Fibroblast of upper back skin (primary cell): ENCODE results near the gene SCN1B.
"Not testable (repeated sequence)": the region's sequence is repeated elsewhere in the genome, so short reads cannot be mapped to it uniquely, and the experiment has no call there.

Experiments used
- DNase-seq: peaks from one replicate; pipeline ENCODE4 v3.0.0-alpha.2; 2013

The SCN1B gene

GRCh38 chr19:35030257-35031071 is at the start of gene SCN1B:
TSS of gene SCN1B (plus strand) at chr19:35030470. CDS start at chr19:35030821, 351 bp downstream.
- DNase-seq = peak; percentile 64

- no peak for DNase-seq
Measured at GRCh38 chr19:34982275-34982674, 48.0 kb upstream of the SCN1B start.

- DNase-seq = no peak
Measured at GRCh38 chr19:34983786-34984185, 46.5 kb upstream of the SCN1B start.

- DNase-seq = no peak
Measured at GRCh38 chr19:34984287-34984686, 46.0 kb upstream of the SCN1B start.

- peak; percentile 19 for DNase-seq
Measured at GRCh38 chr19:34985249-34986022, 44.8 kb upstream of the SCN1B start.

GRCh38 chr19:34988119-34988518 is 42.2 kb upstream of the SCN1B start:
- DNase-seq = no peak

- no peak for DNase-seq
Measured at GRCh38 chr19:34989298-34989697, 41.0 kb upstream of the SCN1B start.

- DNase-seq = no peak
Measured at GRCh38 chr19:34990578-34991192, 39.6 kb upstream of the SCN1B start.

- no peak for DNase-seq
Measured at GRCh38 chr19:34991542-34992333, 38.5 kb upstream of the SCN1B start.

- not testable (repeated sequence) for DNase-seq
Measured at GRCh38 chr19:34992582-34992981, 37.7 kb upstream of the SCN1B start.

GRCh38 chr19:34994286-34994642 is 36.0 kb upstream of the SCN1B start:
- no peak for DNase-seq

GRCh38 chr19:34994643-34995541 is 35.4 kb upstream of the SCN1B start:
- no peak for DNase-seq

GRCh38 chr19:34995551-34995950 is 34.7 kb upstream of the SCN1B start:
- no peak for DNase-seq

- DNase-seq = no peak
Measured at GRCh38 chr19:34997071-34997617, 33.1 kb upstream of the SCN1B start.

- DNase-seq = not testable (repeated sequence)
Measured at GRCh38 chr19:34998224-34998623, 32.0 kb upstream of the SCN1B start.

- DNase-seq = no peak
Measured at GRCh38 chr19:34998777-34999497, 31.3 kb upstream of the SCN1B start.

- peak; percentile 87 for DNase-seq
Measured at GRCh38 chr19:34999498-35000337, 30.6 kb upstream of the SCN1B start, which contains the start of gene GRAMD1A. TSS of gene GRAMD1A (plus strand) at chr19:35000323. CDS start at chr19:35000479, 156 bp downstream.

- DNase-seq = no peak
Measured at GRCh38 chr19:35000338-35000646, 30.0 kb upstream of the SCN1B start.

GRCh38 chr19:35000647-35001501 is 29.4 kb upstream of the SCN1B start:
- peak; percentile 36 for DNase-seq
